Measurements from ENCODE around the gene CMTR1.

The CMTR1 gene

DNA sequence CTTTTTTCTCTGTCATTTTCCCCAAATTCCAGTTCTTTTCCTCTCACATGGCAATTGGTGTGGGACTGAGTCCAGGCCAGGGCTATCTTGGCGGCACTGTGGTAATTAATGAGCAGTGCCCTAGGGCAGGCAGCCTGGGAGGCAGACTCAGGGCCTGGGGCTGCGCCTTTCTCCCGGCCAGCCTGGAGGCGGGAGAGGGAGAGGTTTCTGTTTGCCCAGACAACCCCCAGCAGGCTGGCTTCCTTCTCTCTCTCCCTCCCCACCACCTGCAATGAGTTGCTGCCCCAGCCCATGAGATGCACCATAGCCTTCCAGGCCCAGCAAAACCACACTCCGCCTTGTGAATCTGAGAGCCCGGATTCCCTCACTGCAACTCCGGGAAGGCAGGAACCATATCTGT is 81.8 kb downstream of the CMTR1 start:
- no peak overlapping the region for H3K4me3 ChIP-seq (ENCODE audit: low read depth, low read length)
- TF ChIP-seq, protein P1, sequence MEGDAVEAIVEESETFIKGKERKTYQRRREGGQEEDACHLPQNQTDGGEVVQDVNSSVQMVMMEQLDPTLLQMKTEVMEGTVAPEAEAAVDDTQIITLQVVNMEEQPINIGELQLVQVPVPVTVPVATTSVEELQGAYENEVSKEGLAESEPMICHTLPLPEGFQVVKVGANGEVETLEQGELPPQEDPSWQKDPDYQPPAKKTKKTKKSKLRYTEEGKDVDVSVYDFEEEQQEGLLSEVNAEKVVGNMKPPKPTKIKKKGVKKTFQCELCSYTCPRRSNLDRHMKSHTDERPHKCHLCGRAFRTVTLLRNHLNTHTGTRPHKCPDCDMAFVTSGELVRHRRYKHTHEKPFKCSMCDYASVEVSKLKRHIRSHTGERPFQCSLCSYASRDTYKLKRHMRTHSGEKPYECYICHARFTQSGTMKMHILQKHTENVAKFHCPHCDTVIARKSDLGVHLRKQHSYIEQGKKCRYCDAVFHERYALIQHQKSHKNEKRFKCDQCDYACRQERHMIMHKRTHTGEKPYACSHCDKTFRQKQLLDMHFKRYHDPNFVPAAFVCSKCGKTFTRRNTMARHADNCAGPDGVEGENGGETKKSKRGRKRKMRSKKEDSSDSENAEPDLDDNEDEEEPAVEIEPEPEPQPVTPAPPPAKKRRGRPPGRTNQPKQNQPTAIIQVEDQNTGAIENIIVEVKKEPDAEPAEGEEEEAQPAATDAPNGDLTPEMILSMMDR (IDR thresholded peaks at IDR 0.05; ENCODE audit: low read depth, low read length), result no peak

DNA sequence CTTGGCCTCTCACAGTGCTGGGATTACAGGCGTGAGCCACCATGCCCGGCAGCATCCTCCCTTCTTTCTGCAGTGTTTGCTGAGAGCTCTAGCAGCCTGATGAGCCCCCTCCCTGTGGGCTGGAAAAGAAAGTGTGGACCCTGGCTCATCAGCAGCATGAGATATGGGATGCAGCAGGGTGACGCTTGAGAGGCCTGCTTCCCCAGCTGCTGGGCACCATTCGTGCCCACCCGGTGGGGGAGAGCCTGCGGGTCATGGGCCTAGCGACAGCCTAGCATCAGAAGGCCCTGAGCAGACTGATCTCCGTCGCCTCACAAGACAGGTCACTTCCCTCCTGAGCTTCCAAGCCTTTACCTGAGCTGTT is 82.7 kb downstream of the CMTR1 start:
- no peak overlapping the region for H3K4me3 ChIP-seq (ENCODE audit: low read depth, low read length)
- TF ChIP-seq, protein P1 (IDR thresholded peaks at IDR 0.05; ENCODE audit: low read depth, low read length), result no peak

DNA sequence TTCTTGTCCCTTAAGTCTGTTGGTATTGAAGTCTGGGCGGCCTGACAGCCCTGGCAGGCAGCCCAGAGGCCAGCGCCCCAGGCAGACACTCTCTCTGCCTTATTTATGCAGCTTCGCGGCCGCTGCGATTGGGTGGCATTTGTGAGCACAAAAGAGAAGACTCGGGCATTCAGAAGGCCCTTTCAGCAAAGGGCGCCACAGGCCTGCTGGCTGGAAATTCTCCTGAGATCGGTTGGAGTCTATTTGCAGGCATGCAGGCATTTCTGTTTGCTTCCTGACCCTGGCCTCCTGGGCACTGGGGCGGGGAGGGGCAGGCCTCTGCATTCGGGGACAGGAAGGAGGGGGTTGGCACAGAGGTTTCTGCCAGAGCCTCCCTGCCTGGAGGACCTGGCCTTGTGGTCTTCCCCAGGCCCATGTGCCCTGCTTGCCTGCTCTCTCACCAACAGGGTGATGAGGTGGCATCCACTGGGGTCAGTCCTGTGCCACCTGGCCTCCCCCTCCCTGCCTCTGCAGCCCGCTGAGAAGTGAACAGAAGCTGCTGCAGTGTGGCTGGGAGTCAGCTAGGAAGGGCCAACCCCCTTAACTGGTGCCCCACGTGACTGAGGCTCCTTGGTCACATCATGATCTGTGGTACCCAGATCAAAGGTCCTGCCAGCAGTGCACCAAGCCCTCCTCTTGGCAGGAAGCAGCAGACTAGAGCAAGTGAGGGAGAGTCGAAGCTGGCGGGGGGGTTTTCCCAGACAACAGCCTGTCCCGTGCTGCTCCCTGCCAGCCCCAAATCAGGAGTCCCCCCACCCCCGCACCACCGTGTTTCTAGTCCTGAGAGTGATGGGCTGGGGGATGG is 83.3 kb downstream of the CMTR1 start:
- H3K4me3 ChIP-seq (ENCODE audit: low read depth, low read length), result no peak overlapping the region
- TF ChIP-seq, protein P1 (IDR thresholded peaks at IDR 0.05; ENCODE audit: low read depth, low read length), result no peak

DNA sequence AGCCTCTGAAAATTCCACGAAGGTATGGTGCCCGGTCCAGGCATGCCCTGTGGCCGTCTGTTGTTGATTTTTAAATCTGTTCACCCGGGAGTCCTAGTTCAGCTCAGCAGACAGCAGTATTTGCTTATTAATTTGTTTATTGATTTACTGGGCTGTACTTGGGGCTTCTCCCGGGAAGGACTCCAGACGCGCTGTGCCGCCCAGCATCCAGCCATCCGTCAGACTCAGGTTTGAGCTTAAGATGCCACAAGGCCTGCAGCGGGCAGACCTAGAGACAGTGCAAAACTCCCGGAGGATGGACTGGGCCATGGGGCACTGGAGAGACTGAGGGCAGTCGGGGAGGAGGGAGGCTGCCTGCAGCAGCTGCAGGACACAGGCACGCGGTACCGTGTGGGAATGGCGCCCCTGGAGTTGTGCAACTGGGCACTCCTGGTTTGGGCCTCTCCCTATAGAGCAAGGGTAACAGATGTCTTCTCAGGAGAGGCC is 83.9 kb downstream of the CMTR1 start:
- no peak overlapping the region for H3K4me3 ChIP-seq (ENCODE audit: low read depth, low read length)
- TF ChIP-seq, protein P1 (IDR thresholded peaks at IDR 0.05; ENCODE audit: low read depth, low read length), result no peak

DNA sequence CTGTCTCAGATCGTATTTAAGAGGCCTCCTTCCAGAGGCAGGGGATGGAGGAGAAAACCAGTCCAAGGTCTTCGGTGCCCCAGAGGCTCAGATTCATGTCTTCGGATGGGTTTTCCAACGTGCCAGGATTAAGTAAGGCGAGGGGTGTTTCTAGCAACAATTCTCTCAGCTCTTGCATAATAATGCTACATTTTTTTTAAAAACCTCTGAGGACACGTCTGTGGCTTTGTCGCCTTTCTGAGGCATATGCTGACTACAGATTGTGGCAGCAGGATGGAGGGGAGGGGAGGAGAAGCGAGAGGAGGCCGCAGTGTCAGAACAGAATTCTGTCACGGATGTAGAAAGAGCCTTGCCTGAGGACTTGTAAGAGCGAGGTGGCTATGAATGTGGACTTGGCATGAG is 84.4 kb downstream of the CMTR1 start:
- TF ChIP-seq, protein P1 (IDR thresholded peaks at IDR 0.05; ENCODE audit: low read depth, low read length), result no peak
- H3K4me3 ChIP-seq (ENCODE audit: low read depth, low read length), result no peak overlapping the region

DNA sequence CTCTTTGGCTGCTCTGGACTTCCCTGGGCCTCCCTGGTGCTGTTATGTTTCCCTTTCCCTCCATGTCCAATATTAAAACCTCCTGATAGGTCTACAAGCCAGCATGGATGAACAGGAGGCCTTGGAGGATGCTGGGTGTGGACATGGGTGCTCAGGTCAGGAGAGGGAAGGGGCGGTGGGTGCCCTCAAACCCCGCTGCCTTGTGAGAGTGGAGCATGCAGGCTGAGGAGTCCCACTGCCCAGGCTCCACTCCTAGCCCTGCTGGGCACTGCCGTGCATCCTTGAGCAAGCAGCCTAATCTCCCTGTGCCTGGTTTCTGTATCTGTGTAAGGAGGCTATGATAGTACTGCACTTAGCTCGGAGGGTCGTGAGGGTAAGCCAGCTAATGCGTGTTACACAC is 85.1 kb downstream of the CMTR1 start:
- no peak overlapping the region for H3K4me3 ChIP-seq (ENCODE audit: low read depth, low read length)
- TF ChIP-seq, protein P1 (IDR thresholded peaks at IDR 0.05; ENCODE audit: low read depth, low read length), result no peak

DNA sequence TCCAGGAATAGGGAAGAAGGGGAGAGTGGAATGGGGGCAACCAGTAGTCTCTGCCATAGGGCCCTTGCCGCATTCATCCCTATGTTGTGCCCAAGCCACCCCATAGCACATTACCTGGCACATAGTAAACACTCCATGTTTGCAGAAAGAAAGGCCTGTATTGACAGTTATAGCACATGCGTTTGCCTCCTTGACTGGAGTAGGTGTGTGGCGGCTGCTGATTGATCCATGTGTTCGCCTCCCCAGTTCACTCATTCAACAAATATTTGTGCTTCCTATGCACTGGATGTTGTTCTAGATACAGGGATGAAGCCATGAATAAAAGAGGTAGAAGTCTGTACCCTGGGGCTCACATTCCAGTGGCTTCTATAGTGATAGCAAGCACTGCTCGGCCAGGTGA is 86.4 kb downstream of the CMTR1 start:
- H3K4me3 ChIP-seq (ENCODE audit: low read depth, low read length), result no peak overlapping the region
- TF ChIP-seq, protein P1 (IDR thresholded peaks at IDR 0.05; ENCODE audit: low read depth, low read length), result no peak

Measured in WI38 (cell line).